GM13976 (cell line): ENCODE data around the gene BRF1.

Experiments used
- DNase-seq: peaks from one replicate; pipeline ENCODE4 v3.0.0; 2012; ENCODE audit warnings: low spot score
- in situ Hi-C: fragments of 300-500 bp; cut with MboI; formaldehyde crosslinking; loops from one replicate; pipeline ENCODE4 v1.12.0; 2022; ENCODE audit warnings: low sequenced_read_pairs, mixed read lengths, inconsistent platforms; ENCODE audit not compliant: unreplicated experiment
- TF ChIP-seq, protein P1 (sequence below): IDR thresholded peaks from 2 replicates; pipeline ENCODE4 v1.5.1; 2012; ENCODE audit warnings: borderline replicate concordance, mild to moderate bottlenecking; ENCODE audit not compliant: insufficient read depth; ENCODE audit errors: extremely low read depth, missing control alignments, control extremely low read depth

The BRF1 gene

GRCh38 chr14:105216490-105217247, 84.1 kb downstream of the BRF1 start:
- in situ Hi-C loops: no loop called here
- DNase-seq: no peak
- TF ChIP-seq, protein P1, sequence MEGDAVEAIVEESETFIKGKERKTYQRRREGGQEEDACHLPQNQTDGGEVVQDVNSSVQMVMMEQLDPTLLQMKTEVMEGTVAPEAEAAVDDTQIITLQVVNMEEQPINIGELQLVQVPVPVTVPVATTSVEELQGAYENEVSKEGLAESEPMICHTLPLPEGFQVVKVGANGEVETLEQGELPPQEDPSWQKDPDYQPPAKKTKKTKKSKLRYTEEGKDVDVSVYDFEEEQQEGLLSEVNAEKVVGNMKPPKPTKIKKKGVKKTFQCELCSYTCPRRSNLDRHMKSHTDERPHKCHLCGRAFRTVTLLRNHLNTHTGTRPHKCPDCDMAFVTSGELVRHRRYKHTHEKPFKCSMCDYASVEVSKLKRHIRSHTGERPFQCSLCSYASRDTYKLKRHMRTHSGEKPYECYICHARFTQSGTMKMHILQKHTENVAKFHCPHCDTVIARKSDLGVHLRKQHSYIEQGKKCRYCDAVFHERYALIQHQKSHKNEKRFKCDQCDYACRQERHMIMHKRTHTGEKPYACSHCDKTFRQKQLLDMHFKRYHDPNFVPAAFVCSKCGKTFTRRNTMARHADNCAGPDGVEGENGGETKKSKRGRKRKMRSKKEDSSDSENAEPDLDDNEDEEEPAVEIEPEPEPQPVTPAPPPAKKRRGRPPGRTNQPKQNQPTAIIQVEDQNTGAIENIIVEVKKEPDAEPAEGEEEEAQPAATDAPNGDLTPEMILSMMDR: no peak

- TF ChIP-seq, protein P1: no peak
- in situ Hi-C loops: no loop called here
- no peak for DNase-seq
These were observed 85.2 kb downstream of the BRF1 start for GRCh38 chr14:105215602-105216001.

DNA sequence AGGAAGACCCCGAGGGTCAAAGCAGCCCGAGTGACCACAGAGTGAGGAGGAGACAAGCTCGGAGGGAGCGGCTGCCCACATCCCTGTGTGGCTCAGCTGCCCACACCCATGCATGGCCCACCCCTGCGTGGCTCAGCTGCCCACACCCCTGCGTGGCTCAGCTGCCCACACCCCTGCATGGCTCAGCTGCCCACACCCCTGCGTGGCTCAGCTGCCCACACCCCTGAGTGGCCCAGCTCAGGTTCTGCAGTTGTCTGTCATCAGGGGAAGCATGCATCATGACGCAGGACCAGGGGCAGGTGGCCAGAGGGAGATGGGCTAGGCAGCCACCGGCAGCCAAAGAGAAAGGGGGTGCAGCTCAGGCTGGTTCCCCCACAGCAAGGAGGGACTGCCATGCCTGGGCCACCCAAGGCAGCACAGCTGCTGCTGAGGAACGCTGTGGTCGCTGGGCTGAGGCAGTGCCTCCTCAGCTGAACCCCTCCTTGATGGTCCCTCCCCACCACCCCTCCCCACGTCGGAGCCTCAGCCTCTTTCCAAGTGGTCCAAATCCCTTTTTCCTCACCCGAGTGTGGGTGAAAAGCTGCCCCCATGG, 86.4 kb downstream of the BRF1 start:
- TF ChIP-seq, protein P1: no peak
- in situ Hi-C loops: no loop called here
- DNase-seq: no peak

GRCh38 chr14:105213361-105213760, 87.4 kb downstream of the BRF1 start:
- in situ Hi-C loops: no loop called here
- DNase-seq: no peak
- TF ChIP-seq, protein P1: no peak

GRCh38 chr14:105212541-105213300, 88.1 kb downstream of the BRF1 start:
- no peak for DNase-seq
- TF ChIP-seq, protein P1: no peak
- in situ Hi-C loops: no loop called here

- no peak for DNase-seq
- in situ Hi-C loops: no loop called here
- TF ChIP-seq, protein P1: no peak
These were observed 89.1 kb downstream of the BRF1 start for GRCh38 chr14:105211758-105212089.
